ENCODE results near the gene BPGM.
"Not testable (repeated sequence)": the region's sequence is repeated elsewhere in the genome, so short reads cannot be mapped to it uniquely, and the experiment has no call there.

BPGM gene

GRCh38 chr7:134660961-134661376, 14.3 kb downstream of the BPGM start:
- no peaks in the 10 kb centered on the region for H3K9me3 ChIP-seq (ENCODE audit: low read length)
- no peak overlapping the region for H3K9ac ChIP-seq (ENCODE audit: low read length)
- no peak for TF ChIP-seq EZH2 (IDR thresholded peaks at IDR 0.05; ENCODE audit: borderline replicate concordance, low read length)
- TF ChIP-seq, protein P1, sequence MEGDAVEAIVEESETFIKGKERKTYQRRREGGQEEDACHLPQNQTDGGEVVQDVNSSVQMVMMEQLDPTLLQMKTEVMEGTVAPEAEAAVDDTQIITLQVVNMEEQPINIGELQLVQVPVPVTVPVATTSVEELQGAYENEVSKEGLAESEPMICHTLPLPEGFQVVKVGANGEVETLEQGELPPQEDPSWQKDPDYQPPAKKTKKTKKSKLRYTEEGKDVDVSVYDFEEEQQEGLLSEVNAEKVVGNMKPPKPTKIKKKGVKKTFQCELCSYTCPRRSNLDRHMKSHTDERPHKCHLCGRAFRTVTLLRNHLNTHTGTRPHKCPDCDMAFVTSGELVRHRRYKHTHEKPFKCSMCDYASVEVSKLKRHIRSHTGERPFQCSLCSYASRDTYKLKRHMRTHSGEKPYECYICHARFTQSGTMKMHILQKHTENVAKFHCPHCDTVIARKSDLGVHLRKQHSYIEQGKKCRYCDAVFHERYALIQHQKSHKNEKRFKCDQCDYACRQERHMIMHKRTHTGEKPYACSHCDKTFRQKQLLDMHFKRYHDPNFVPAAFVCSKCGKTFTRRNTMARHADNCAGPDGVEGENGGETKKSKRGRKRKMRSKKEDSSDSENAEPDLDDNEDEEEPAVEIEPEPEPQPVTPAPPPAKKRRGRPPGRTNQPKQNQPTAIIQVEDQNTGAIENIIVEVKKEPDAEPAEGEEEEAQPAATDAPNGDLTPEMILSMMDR (IDR thresholded peaks at IDR 0.05; ENCODE audit: low read length): no peak
- no peaks in the 10 kb centered on the region for H3K36me3 ChIP-seq (ENCODE audit: insufficient read depth, low read length)
- H3K4me3 ChIP-seq (ENCODE audit: low read depth, low read length, poor library complexity, severe bottlenecking): no peak overlapping the region
- H2AFZ ChIP-seq (ENCODE audit: low read length): no peak overlapping the region
- H3K79me2 ChIP-seq (ENCODE audit: insufficient read depth, low read length): no peaks in the 10 kb centered on the region
- no peaks in the 10 kb centered on the region for H3K4me1 ChIP-seq (ENCODE audit: insufficient read depth, low read length, severe bottlenecking)
- H3K9me2 ChIP-seq (ENCODE audit: low read depth, low read length): no peaks in the 10 kb centered on the region
- no peaks in the 10 kb centered on the region for H4K20me1 ChIP-seq (ENCODE audit: insufficient read depth, low read length)
- no peaks in the 10 kb centered on the region for H3F3A ChIP-seq (ENCODE audit: insufficient read depth, low read length)
- H3K27me3 ChIP-seq (ENCODE audit: insufficient read depth, low read length): no peaks in the 10 kb centered on the region
- no peak overlapping the region for H3K27ac ChIP-seq (ENCODE audit: low read depth, low read length, poor library complexity, severe bottlenecking)
- H3K4me2 ChIP-seq (ENCODE audit: low read length): no peak overlapping the region

- H3K27me3 ChIP-seq (ENCODE audit: insufficient read depth, low read length): no peaks in the 10 kb centered on the region
- H3K9me2 ChIP-seq (ENCODE audit: low read depth, low read length): no peaks in the 10 kb centered on the region
- no peak overlapping the region for H3K27ac ChIP-seq (ENCODE audit: low read depth, low read length, poor library complexity, severe bottlenecking)
- H3K79me2 ChIP-seq (ENCODE audit: insufficient read depth, low read length): no peaks in the 10 kb centered on the region
- no peaks in the 10 kb centered on the region for H3F3A ChIP-seq (ENCODE audit: insufficient read depth, low read length)
- H2AFZ ChIP-seq (ENCODE audit: low read length): no peak overlapping the region
- TF ChIP-seq, protein P1 (IDR thresholded peaks at IDR 0.05; ENCODE audit: low read length): no peak
- no peak for TF ChIP-seq EZH2 (IDR thresholded peaks at IDR 0.05; ENCODE audit: borderline replicate concordance, low read length)
- no peaks in the 10 kb centered on the region for H3K36me3 ChIP-seq (ENCODE audit: insufficient read depth, low read length)
- H3K4me2 ChIP-seq (ENCODE audit: low read length): no peak overlapping the region
- no peak overlapping the region for H3K9ac ChIP-seq (ENCODE audit: low read length)
- H4K20me1 ChIP-seq (ENCODE audit: insufficient read depth, low read length): no peaks in the 10 kb centered on the region
- no peaks in the 10 kb centered on the region for H3K9me3 ChIP-seq (ENCODE audit: low read length)
- no peaks in the 10 kb centered on the region for H3K4me1 ChIP-seq (ENCODE audit: insufficient read depth, low read length, severe bottlenecking)
- no peak overlapping the region for H3K4me3 ChIP-seq (ENCODE audit: low read depth, low read length, poor library complexity, severe bottlenecking)
These were observed 15.7 kb downstream of the BPGM start for GRCh38 chr7:134662166-134662870.

- no peak overlapping the region for H3K9ac ChIP-seq (ENCODE audit: low read length)
- H2AFZ ChIP-seq (ENCODE audit: low read length): no peak overlapping the region
- no peaks in the 10 kb centered on the region for H3K9me2 ChIP-seq (ENCODE audit: low read depth, low read length)
- no peaks in the 10 kb centered on the region for H3F3A ChIP-seq (ENCODE audit: insufficient read depth, low read length)
- no peak overlapping the region for H3K4me3 ChIP-seq (ENCODE audit: low read depth, low read length, poor library complexity, severe bottlenecking)
- no peak for TF ChIP-seq EZH2 (IDR thresholded peaks at IDR 0.05; ENCODE audit: borderline replicate concordance, low read length)
- TF ChIP-seq, protein P1 (IDR thresholded peaks at IDR 0.05; ENCODE audit: low read length): no peak
- H3K27me3 ChIP-seq (ENCODE audit: insufficient read depth, low read length): no peaks in the 10 kb centered on the region
- H3K36me3 ChIP-seq (ENCODE audit: insufficient read depth, low read length): no peaks in the 10 kb centered on the region
- H3K4me1 ChIP-seq (ENCODE audit: insufficient read depth, low read length, severe bottlenecking): no peaks in the 10 kb centered on the region
- H4K20me1 ChIP-seq (ENCODE audit: insufficient read depth, low read length): no peaks in the 10 kb centered on the region
- no peaks in the 10 kb centered on the region for H3K79me2 ChIP-seq (ENCODE audit: insufficient read depth, low read length)
- no peak overlapping the region for H3K27ac ChIP-seq (ENCODE audit: low read depth, low read length, poor library complexity, severe bottlenecking)
- no peaks in the 10 kb centered on the region for H3K9me3 ChIP-seq (ENCODE audit: low read length)
- no peak overlapping the region for H3K4me2 ChIP-seq (ENCODE audit: low read length)
These were observed 16.2 kb downstream of the BPGM start for GRCh38 chr7:134662871-134663205.

- H3K79me2 ChIP-seq (ENCODE audit: insufficient read depth, low read length); H3K4me3 ChIP-seq (ENCODE audit: low read depth, low read length, poor library complexity, severe bottlenecking); H4K20me1 ChIP-seq (ENCODE audit: insufficient read depth, low read length); H3K9me3 ChIP-seq (ENCODE audit: low read length); H3F3A ChIP-seq (ENCODE audit: insufficient read depth, low read length); H3K9ac ChIP-seq (ENCODE audit: low read length); H3K36me3 ChIP-seq (ENCODE audit: insufficient read depth, low read length); H3K9me2 ChIP-seq (ENCODE audit: low read depth, low read length); H3K27ac ChIP-seq (ENCODE audit: low read depth, low read length, poor library complexity, severe bottlenecking); H2AFZ ChIP-seq (ENCODE audit: low read length); H3K4me2 ChIP-seq (ENCODE audit: low read length); H3K27me3 ChIP-seq (ENCODE audit: insufficient read depth, low read length): not testable (repeated sequence)
- H3K4me1 ChIP-seq (ENCODE audit: insufficient read depth, low read length, severe bottlenecking): peaks cover 12% of the 10 kb centered on the region
These were observed 18.4 kb downstream of the BPGM start for GRCh38 chr7:134665045-134665444.
